ENCODE data around the gene MYOM1.

Gene MYOM1

GRCh38 chr18:3233433-3234168, 13.8 kb upstream of the MYOM1 start:
- no peak for DNase-seq (ENCODE audit: low spot score)
- H3K27ac ChIP-seq: no peak overlapping the region
- ChIA-PET POLR2A (ENCODE audit: low non-redundant PET) (no interaction called here), CTCF (interaction anchor here (0.5 to 1.8 kb wide), 6 partner anchors 12 to 285 kb away, joined by 3 to 6 read pairs (median 3); no protein-coding TSS in a partner anchor)
- no peak for TF ChIP-seq CTCF (conservative IDR thresholded peaks at IDR 0.05; ENCODE audit: low read depth)

GRCh38 chr18:3233004-3233403, 13.2 kb upstream of the MYOM1 start:
- POLR2A ChIA-PET (ENCODE audit: low non-redundant PET): no interaction called here
- TF ChIP-seq CTCF (conservative IDR thresholded peaks at IDR 0.05; ENCODE audit: low read depth): no peak
- no peak for DNase-seq (ENCODE audit: low spot score)
- no peak overlapping the region for H3K27ac ChIP-seq
- CTCF ChIA-PET: interaction anchor here (0.6 to 1.8 kb wide), 3 partner anchors 13 to 146 kb away, joined by 3 to 6 read pairs (median 4); no protein-coding TSS in a partner anchor

GRCh38 chr18:3230401-3231334, 10.9 kb upstream of the MYOM1 start:
- no peak overlapping the region for H3K27ac ChIP-seq
- TF ChIP-seq CTCF (conservative IDR thresholded peaks at IDR 0.05; ENCODE audit: low read depth): no peak
- ChIA-PET CTCF (interaction anchor here (0.6 kb wide), 1 partner anchor 95 kb away, joined by 3 read pairs; no protein-coding TSS in a partner anchor), POLR2A (ENCODE audit: low non-redundant PET) (interaction anchor here (0.6 kb wide), 1 partner anchor 293 kb away, joined by 15 read pairs; no protein-coding TSS in a partner anchor)
- DNase-seq (ENCODE audit: low spot score): peak; percentile 34

- no peak for TF ChIP-seq CTCF (conservative IDR thresholded peaks at IDR 0.05; ENCODE audit: low read depth)
- CTCF ChIA-PET: no interaction called here
- POLR2A ChIA-PET (ENCODE audit: low non-redundant PET): no interaction called here
- no peak for DNase-seq (ENCODE audit: low spot score)
- H3K27ac ChIP-seq: no peak overlapping the region
Observed at GRCh38 chr18:3226048-3226447, 6.3 kb upstream of the MYOM1 start.

- CTCF ChIA-PET: interaction anchor here (1.4 kb wide), 1 partner anchor 20 kb away, joined by 3 read pairs; no protein-coding TSS in a partner anchor
- no peak for TF ChIP-seq CTCF (conservative IDR thresholded peaks at IDR 0.05; ENCODE audit: low read depth)
- POLR2A ChIA-PET (ENCODE audit: low non-redundant PET): no interaction called here
- no peak overlapping the region for H3K27ac ChIP-seq
- no peak for DNase-seq (ENCODE audit: low spot score)
Observed at GRCh38 chr18:3225588-3225987, 5.8 kb upstream of the MYOM1 start.

- TF ChIP-seq CTCF (conservative IDR thresholded peaks at IDR 0.05; ENCODE audit: low read depth): no peak
- H3K27ac ChIP-seq: no peak overlapping the region
- no peak for DNase-seq (ENCODE audit: low spot score)
- POLR2A ChIA-PET (ENCODE audit: low non-redundant PET): no interaction called here
- CTCF ChIA-PET: interaction anchor here (0.7 to 1.4 kb wide), 2 partner anchors 22 to 844 kb away, joined by 3 to 4 read pairs; no protein-coding TSS in a partner anchor
Observed at GRCh38 chr18:3224223-3224622, 4.5 kb upstream of the MYOM1 start.

Measured in RWPE1 (cell line).